H1 (cell line): ENCODE data around the gene STAG1. TPM values are rescaled to one million over a fixed set of nuclear protein-coding genes. Genes with fewer than 3 reads are reported as not detected.

Experiments used
- BCL11A ChIP-seq, 2 experiments: IDR thresholded peaks; one replicate each; pipeline ENCODE4 v1.6.1; 2011; ENCODE audit warnings: low read depth in 2 of 2, low read length in 2 of 2, mild to moderate bottlenecking in 2 of 2
- CHD1 ChIP-seq: IDR thresholded peaks from 2 replicates; pipeline ENCODE4 v1.6.1; 2012; ENCODE audit warnings: low read depth, low read length, improper control_type of control experiment
- CHD7 ChIP-seq: fragments of 300-600 bp; sonication (generic); IDR thresholded peaks from 2 replicates; pipeline ENCODE4 v1.7.1; 2012; ENCODE audit warnings: low read length, moderate library complexity, mild to moderate bottlenecking, inconsistent platforms; ENCODE audit not compliant: insufficient replicate concordance
- EGR1 ChIP-seq: IDR thresholded peaks from 2 replicates; pipeline ENCODE4 v1.6.1; 2011; ENCODE audit warnings: low read depth, low read length, borderline replicate concordance
- RXRA ChIP-seq: IDR thresholded peaks from 2 replicates; pipeline ENCODE4 v1.6.1; 2011; ENCODE audit warnings: low read depth, mild to moderate bottlenecking, low read length, moderate library complexity; ENCODE audit not compliant: insufficient read depth
- SIN3A ChIP-seq, 2 experiments: IDR thresholded peaks in 1 of 2; conservative IDR thresholded peaks in 1 of 2; 2 replicates each; pipeline ENCODE4 v1.6.1; 2011 to 2012; ENCODE audit warnings: low read length in 2 of 2, improper control_type of control experiment in 1 of 2, low read depth in 1 of 2, mild to moderate bottlenecking in 1 of 2
- SIX5 ChIP-seq: IDR thresholded peaks from 2 replicates; pipeline ENCODE4 v1.6.1; 2011; ENCODE audit warnings: mild to moderate bottlenecking, low read depth, low read length
- SP1 ChIP-seq: IDR thresholded peaks from 2 replicates; pipeline ENCODE4 v1.6.1; 2011; ENCODE audit warnings: low read depth, low read length
- SUZ12 ChIP-seq: fragments of 200-600 bp; sonication (generic); IDR thresholded peaks from 2 replicates; pipeline ENCODE4 v1.6.1; 2012; ENCODE audit warnings: mild to moderate bottlenecking, inconsistent platforms, low read length, moderate library complexity, mixed read lengths
- polyA plus RNA-seq, 7 experiments: library from polyadenylated mRNA; depleted of rRNA in 3 of 7; stranded (reverse) in 5 of 7; unstranded in 2 of 7; fragments of >200 nt in 5 of 7; fragments of 200-250 nt in 2 of 7; gene quantifications; 1 replicate in 5 of 7; 2 replicates in 1 of 7; 4 replicates in 1 of 7; pipeline versions ENCODE4 v1.2.1 to v1.2.3, GENCODE V29; 2011 to 2013; ENCODE audit warnings: missing spikeins in 2 of 7, mixed read lengths in 2 of 7
- total RNA-seq: library from RNA; stranded (reverse); fragmentation: NEBNext Ultra II Directional; extraction: Animal tissue kit (Norgen Biotek cat#: 25700); gene quantifications from 2 replicates; pipeline ENCODE4 v1.2.1, GENCODE V29; 2021

Gene STAG1
- total and polyA plus RNA-seq, 2 of the 8 experiments (the other 6 are each of a cell fraction or from before 2014, with no cell fraction given), result 4.6 to 23.4 TPM

GRCh38 chr3:136752422-136753325, 496 bp upstream of the STAG1 start (continued):
- TF ChIP-seq CHD7, result peak; percentile 49
- peak; percentile 80; the same call in 1 of the 2 replicates for TF ChIP-seq SUZ12
- no peak for TF ChIP-seq RXRA
- TF ChIP-seq SIX5, result no peak
- TF ChIP-seq SIN3A (conservative IDR thresholded peaks at IDR 0.05 in 1 of 2, IDR thresholded peaks at IDR 0.05 in 1 of 2; ENCODE audit: low read depth in 1 of 2, low read length in 2 of 2), result 0 out of 4 replicates have a peak, but pooled peaks of 1 of the 2 experiments have one; percentile 72
- TF ChIP-seq CHD1, result no peak
- peak; percentile 81 for TF ChIP-seq SP1
- TF ChIP-seq EGR1, result peak; percentile 87
- no peak for TF ChIP-seq BCL11A (IDR thresholded peaks at IDR 0.05; ENCODE audit: low read depth in 2 of 2, low read length in 2 of 2)
